Left lung (tissue), 10 donors: ENCODE data around the gene RRP7A. TPM values are rescaled to one million over a fixed set of nuclear protein-coding genes. Genes with fewer than 3 reads are reported as not detected.

ENCODE experiments used
- ATAC-seq: fragments of 200-7000 bp; cut with Tn5 transposase; one replicate; pipeline ENCODE4 v1.9.1; 2020; ENCODE audit warnings: moderate library complexity
- DNase-seq, 4 donors: peaks; one replicate each; pipeline ENCODE4 v3.0.0-alpha.2; 2013 to 2020
- H3K27ac ChIP-seq, 2 donors: fragments of 200-600 bp; sonication (generic) in 1 of 2; one replicate each; pipeline versions ENCODE4 v1.5.0 to v1.8.0; 2020 to 2021
- H3K27me3 ChIP-seq, 2 donors: fragments of 200-600 bp; sonication (generic) in 1 of 2; one replicate each; pipeline versions ENCODE4 v1.5.0 to v1.8.0; 2020 to 2021
- H3K36me3 ChIP-seq, 2 donors: fragments of 200-600 bp; sonication (generic) in 1 of 2; one replicate each; pipeline versions ENCODE4 v1.5.0 to v1.8.0; 2020 to 2021
- H3K4me1 ChIP-seq, 2 donors: fragments of 200-600 bp; one replicate each; pipeline ENCODE4 v1.8.0; 2021
- H3K4me3 ChIP-seq, 2 donors: fragments of 200-600 bp; sonication (generic) in 1 of 2; one replicate each; pipeline versions ENCODE4 v1.5.0 to v1.8.0; 2020 to 2021; ENCODE audit warnings: mild to moderate bottlenecking in 1 of 2
- H3K9me3 ChIP-seq, 2 donors: fragments of 200-600 bp; sonication (generic) in 1 of 2; one replicate each; pipeline versions ENCODE4 v1.5.0 to v1.8.0; 2020 to 2021
- intact Hi-C, 2 donors: fragments of 100-400 bp; cut with DNase I; formaldehyde crosslinking; loops; one replicate each; pipeline versions ENCODE4 v1.11.2 to v1.14.2; 2022
- polyA plus RNA-seq, 6 donors: library from polyadenylated mRNA; unstranded; fragments of 120-200 nt; gene quantifications; one replicate each; pipeline ENCODE4 v1.2.1, GENCODE V29; 2013; ENCODE audit not compliant: insufficient read length in 6 of 6
- total RNA-seq, 2 donors: library from RNA; stranded (reverse); fragmentation: NEBNext Ultra II Directional; extraction: Animal tissue kit (Norgen Biotek cat#: 25700); gene quantifications; one replicate each; pipeline ENCODE4 v1.2.1, GENCODE V29; 2021
- TF ChIP-seq, protein P1 (sequence below), 2 donors: fragments of 200-600 bp; sonication (generic) in 1 of 2; IDR thresholded peaks; one replicate each; pipeline versions ENCODE4 v1.5.0 to v1.8.0; 2021; ENCODE audit warnings: antibody characterized with exemption in 2 of 2
- donor health status: DM: no; HTN: yes; CAD: no.
- donor health status: DM: no; HTN: no; CAD: no.

RRP7A gene
- total and polyA plus RNA-seq, 8 donors: 25.7 to 57.1 (median 30.6) TPM

DNA sequence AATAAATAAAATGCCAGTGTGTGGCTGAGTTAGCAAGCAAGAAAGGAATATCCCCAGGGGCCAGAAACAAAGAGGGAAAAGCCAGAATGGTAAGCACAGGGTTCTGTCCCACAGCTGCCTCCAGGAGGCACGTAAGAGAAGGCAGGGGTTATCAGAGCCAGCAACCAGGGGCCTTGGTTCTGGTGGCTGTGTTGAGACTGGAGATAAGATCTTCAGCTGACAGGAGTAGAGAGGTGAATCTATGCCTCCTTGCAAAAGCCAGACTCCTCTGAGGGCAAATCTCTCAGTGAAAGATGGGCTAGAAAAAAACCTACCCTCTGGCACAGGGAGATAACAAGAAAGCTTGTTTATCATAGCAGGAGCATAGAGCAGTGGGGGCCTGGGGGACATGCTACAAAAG lies 57.6 kb downstream of the RRP7A start:
- no peaks in the 10 kb centered on the region for H3K36me3 ChIP-seq
- H3K4me3 ChIP-seq: no peak overlapping the region
- DNase-seq (no peak), ATAC-seq (no peak)
- H3K4me1 ChIP-seq: no peaks in the 10 kb centered on the region
- H3K9me3 ChIP-seq: no peaks in the 10 kb centered on the region
- intact Hi-C loops: no loop called here
- TF ChIP-seq, protein P1, sequence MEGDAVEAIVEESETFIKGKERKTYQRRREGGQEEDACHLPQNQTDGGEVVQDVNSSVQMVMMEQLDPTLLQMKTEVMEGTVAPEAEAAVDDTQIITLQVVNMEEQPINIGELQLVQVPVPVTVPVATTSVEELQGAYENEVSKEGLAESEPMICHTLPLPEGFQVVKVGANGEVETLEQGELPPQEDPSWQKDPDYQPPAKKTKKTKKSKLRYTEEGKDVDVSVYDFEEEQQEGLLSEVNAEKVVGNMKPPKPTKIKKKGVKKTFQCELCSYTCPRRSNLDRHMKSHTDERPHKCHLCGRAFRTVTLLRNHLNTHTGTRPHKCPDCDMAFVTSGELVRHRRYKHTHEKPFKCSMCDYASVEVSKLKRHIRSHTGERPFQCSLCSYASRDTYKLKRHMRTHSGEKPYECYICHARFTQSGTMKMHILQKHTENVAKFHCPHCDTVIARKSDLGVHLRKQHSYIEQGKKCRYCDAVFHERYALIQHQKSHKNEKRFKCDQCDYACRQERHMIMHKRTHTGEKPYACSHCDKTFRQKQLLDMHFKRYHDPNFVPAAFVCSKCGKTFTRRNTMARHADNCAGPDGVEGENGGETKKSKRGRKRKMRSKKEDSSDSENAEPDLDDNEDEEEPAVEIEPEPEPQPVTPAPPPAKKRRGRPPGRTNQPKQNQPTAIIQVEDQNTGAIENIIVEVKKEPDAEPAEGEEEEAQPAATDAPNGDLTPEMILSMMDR (IDR thresholded peaks at IDR 0.05): no peak
- peaks cover 24 to 53% of the 10 kb centered on the region in 2 donors for H3K27me3 ChIP-seq
- H3K27ac ChIP-seq: no peak overlapping the region

DNA sequence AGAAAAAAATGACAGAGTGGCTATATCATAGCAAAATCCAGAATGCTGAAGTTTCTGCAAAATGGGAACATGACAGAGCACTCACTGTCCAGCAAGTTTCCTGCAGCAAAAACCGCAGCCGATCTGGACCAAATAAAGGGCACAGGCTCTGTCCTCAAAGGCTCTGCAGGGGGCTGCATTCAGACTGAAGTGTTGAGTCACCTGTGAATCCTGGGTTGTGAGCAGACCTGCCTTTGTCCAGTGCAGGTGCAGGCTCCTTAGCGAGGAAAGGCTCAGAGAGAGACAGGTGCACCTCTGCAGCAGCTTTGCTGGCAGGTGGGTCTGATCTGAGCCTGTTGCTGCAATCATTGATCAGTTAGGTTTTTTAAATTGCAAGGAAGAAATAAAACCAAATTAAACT lies 58.1 kb downstream of the RRP7A start:
- DNase-seq (no peak), ATAC-seq (no peak)
- Histone ChIP-seq H3K36me3 (no peaks in the 10 kb centered on the region), H3K27ac (no peak overlapping the region), H3K9me3 (no peaks in the 10 kb centered on the region), H3K4me3 (no peak overlapping the region), H3K4me1 (no peaks in the 10 kb centered on the region), H3K27me3 (peaks cover 24 to 58% of the 10 kb centered on the region in 2 donors)
- TF ChIP-seq, protein P1 (IDR thresholded peaks at IDR 0.05): no peak
- intact Hi-C loops: no loop called here

Other genes with a start within 250 kb of the RRP7A start
- 10 to 100 TPM; 35.0 to 41.3 TPM for gene TCF20, start 249.1 kb downstream of the RRP7A start, total RNA-seq
- gene TCF20, start 249.1 kb downstream of the RRP7A start, polyA plus RNA-seq: 10 to 100 TPM; 24.8 to 27.7 (median 25.1) TPM
- gene NFAM1, start 87.4 kb downstream of the RRP7A start, total RNA-seq: 10 to 100 TPM in 1 of 2 donors, 1 to 10 TPM in 1; 6.9 to 28.0 TPM
- gene NFAM1, start 87.4 kb downstream of the RRP7A start, polyA plus RNA-seq: 1 to 10 TPM in 2 of 6 donors, under 1 TPM in 4; 0.74 to 1.1 (median 0.87) TPM
- gene SERHL2, start 34.2 kb upstream of the RRP7A start, total RNA-seq: 1 to 10 TPM; 2.1 to 3.0 TPM
- 10 to 100 TPM in 3 of 6 donors, 1 to 10 TPM in 3; 7.4 to 10.2 (median 9.7) TPM for gene SERHL2, start 34.2 kb upstream of the RRP7A start, polyA plus RNA-seq
- gene POLDIP3, start 95.1 kb upstream of the RRP7A start, total RNA-seq: 10 to 100 TPM; 56.6 to 61.6 TPM
- gene POLDIP3, start 95.1 kb upstream of the RRP7A start, polyA plus RNA-seq: 100 to 1,000 TPM; 107 to 126 (median 111) TPM
- 1 to 10 TPM in 1 of 2 donors, under 1 TPM in 1; 0.60 to 1.2 TPM for gene ATP5MGL, start 120.8 kb upstream of the RRP7A start, total RNA-seq
- under 1 TPM in 3 of 6 donors, not detected in 3; 0.23 to 0.45 (median 0.40) TPM for gene ATP5MGL, start 120.8 kb upstream of the RRP7A start, polyA plus RNA-seq
- 100 to 1,000 TPM; 250 to 265 TPM for gene CYB5R3, start 129.6 kb upstream of the RRP7A start, total RNA-seq
- gene CYB5R3, start 129.6 kb upstream of the RRP7A start, polyA plus RNA-seq: 100 to 1,000 TPM; 116 to 153 (median 149) TPM
- 10 to 100 TPM; 11.2 to 21.3 TPM for gene A4GALT, start 201.1 kb upstream of the RRP7A start, total RNA-seq
- gene A4GALT, start 201.1 kb upstream of the RRP7A start, polyA plus RNA-seq: 1 to 10 TPM; 1.9 to 2.8 (median 2.6) TPM